ENCODE results near the gene CASKIN2.

Gene CASKIN2

GRCh38 chr17:75504347-75505151 lies 10.8 kb downstream of the CASKIN2 start:
- H3K27me3 ChIP-seq (ENCODE audit: control insufficient read depth, insufficient read depth, low read length): no peaks in the 10 kb centered on the region
- H3K4me3 ChIP-seq (ENCODE audit: low read length): no peak overlapping the region
- H3K27ac ChIP-seq (ENCODE audit: low read length): no peak overlapping the region
- H3K36me3 ChIP-seq (ENCODE audit: control insufficient read depth, insufficient read depth, low read length): peaks cover 23% of the 10 kb centered on the region
- no peak for DNase-seq (ENCODE audit: low read depth, low spot score)
- no peaks in the 10 kb centered on the region; the same call in 1 of the 2 replicates for H3K4me1 ChIP-seq (ENCODE audit: control insufficient read depth, insufficient read depth, low read length)
- no peaks in the 10 kb centered on the region for H3K9me3 ChIP-seq (ENCODE audit: control insufficient read depth, insufficient read depth, low read length)
- no CpG with 5 or more reads among the region's 32 CpGs for WGBS (ENCODE audit: insufficient coverage, insufficient read length)

- Histone ChIP-seq H3K36me3 (ENCODE audit: control insufficient read depth, insufficient read depth, low read length) (peaks cover 23% of the 10 kb centered on the region), H3K4me1 (ENCODE audit: control insufficient read depth, insufficient read depth, low read length) (no peaks in the 10 kb centered on the region; the same call in 1 of the 2 replicates), H3K4me3 (ENCODE audit: low read length) (no peak overlapping the region), H3K27me3 (ENCODE audit: control insufficient read depth, insufficient read depth, low read length) (no peaks in the 10 kb centered on the region), H3K27ac (ENCODE audit: low read length) (no peak overlapping the region), H3K9me3 (ENCODE audit: control insufficient read depth, insufficient read depth, low read length) (no peaks in the 10 kb centered on the region)
- DNase-seq (ENCODE audit: low read depth, low spot score): no peak
- no CpG with 5 or more reads among the region's 13 CpGs for WGBS (ENCODE audit: insufficient coverage, insufficient read length)
Measured at GRCh38 chr17:75503976-75504346, 11.4 kb downstream of the CASKIN2 start.

GRCh38 chr17:75503337-75503950 lies 11.9 kb downstream of the CASKIN2 start:
- Histone ChIP-seq H3K27me3 (ENCODE audit: control insufficient read depth, insufficient read depth, low read length) (no peaks in the 10 kb centered on the region), H3K9me3 (ENCODE audit: control insufficient read depth, insufficient read depth, low read length) (no peaks in the 10 kb centered on the region), H3K36me3 (ENCODE audit: control insufficient read depth, insufficient read depth, low read length) (peaks cover 23% of the 10 kb centered on the region), H3K4me1 (ENCODE audit: control insufficient read depth, insufficient read depth, low read length) (no peaks in the 10 kb centered on the region; the same call in 1 of the 2 replicates), H3K4me3 (ENCODE audit: low read length) (no peak overlapping the region), H3K27ac (ENCODE audit: low read length) (no peak overlapping the region)
- no CpG with 5 or more reads among the region's 23 CpGs for WGBS (ENCODE audit: insufficient coverage, insufficient read length)
- no peak for DNase-seq (ENCODE audit: low read depth, low spot score)

GRCh38 chr17:75502721-75503329 lies 12.5 kb downstream of the CASKIN2 start:
- peaks cover 27% of the 10 kb centered on the region for H3K36me3 ChIP-seq (ENCODE audit: control insufficient read depth, insufficient read depth, low read length)
- H3K4me1 ChIP-seq (ENCODE audit: control insufficient read depth, insufficient read depth, low read length): no peaks in the 10 kb centered on the region; the same call in 1 of the 2 replicates
- H3K27me3 ChIP-seq (ENCODE audit: control insufficient read depth, insufficient read depth, low read length): no peaks in the 10 kb centered on the region
- no peaks in the 10 kb centered on the region for H3K9me3 ChIP-seq (ENCODE audit: control insufficient read depth, insufficient read depth, low read length)
- no peak overlapping the region for H3K27ac ChIP-seq (ENCODE audit: low read length)
- DNase-seq (ENCODE audit: low read depth, low spot score): no peak
- no CpG with 5 or more reads among the region's 25 CpGs for WGBS (ENCODE audit: insufficient coverage, insufficient read length)
- H3K4me3 ChIP-seq (ENCODE audit: low read length): no peak overlapping the region

- no peaks in the 10 kb centered on the region; the same call in 1 of the 2 replicates for H3K4me1 ChIP-seq (ENCODE audit: control insufficient read depth, insufficient read depth, low read length)
- no peaks in the 10 kb centered on the region for H3K9me3 ChIP-seq (ENCODE audit: control insufficient read depth, insufficient read depth, low read length)
- peaks cover 26% of the 10 kb centered on the region for H3K36me3 ChIP-seq (ENCODE audit: control insufficient read depth, insufficient read depth, low read length)
- H3K27me3 ChIP-seq (ENCODE audit: control insufficient read depth, insufficient read depth, low read length): no peaks in the 10 kb centered on the region
- DNase-seq (ENCODE audit: low read depth, low spot score): no peak
- no CpG with 5 or more reads among the region's 40 CpGs for WGBS (ENCODE audit: insufficient coverage, insufficient read length)
- H3K27ac ChIP-seq (ENCODE audit: low read length): no peak overlapping the region
- no peak overlapping the region for H3K4me3 ChIP-seq (ENCODE audit: low read length)
Measured at GRCh38 chr17:75502072-75502720, 13.1 kb downstream of the CASKIN2 start.

- H3K4me1 ChIP-seq (ENCODE audit: control insufficient read depth, insufficient read depth, low read length): no peaks in the 10 kb centered on the region; the same call in 1 of the 2 replicates
- no peak overlapping the region for H3K27ac ChIP-seq (ENCODE audit: low read length)
- peaks cover 19% of the 10 kb centered on the region for H3K36me3 ChIP-seq (ENCODE audit: control insufficient read depth, insufficient read depth, low read length)
- no peak overlapping the region for H3K4me3 ChIP-seq (ENCODE audit: low read length)
- no peaks in the 10 kb centered on the region for H3K9me3 ChIP-seq (ENCODE audit: control insufficient read depth, insufficient read depth, low read length)
- no peak for DNase-seq (ENCODE audit: low read depth, low spot score)
- H3K27me3 ChIP-seq (ENCODE audit: control insufficient read depth, insufficient read depth, low read length): no peaks in the 10 kb centered on the region
- WGBS (ENCODE audit: insufficient coverage, insufficient read length): no CpG with 5 or more reads among the region's 21 CpGs
Measured at GRCh38 chr17:75501378-75502071, 13.8 kb downstream of the CASKIN2 start.

- Histone ChIP-seq H3K4me3 (ENCODE audit: low read length) (no peak overlapping the region), H3K36me3 (ENCODE audit: control insufficient read depth, insufficient read depth, low read length) (peaks cover 13% of the 10 kb centered on the region; the same call in 1 of the 2 replicates), H3K4me1 (ENCODE audit: control insufficient read depth, insufficient read depth, low read length) (no peaks in the 10 kb centered on the region; the same call in 1 of the 2 replicates), H3K27me3 (ENCODE audit: control insufficient read depth, insufficient read depth, low read length) (no peaks in the 10 kb centered on the region), H3K27ac (ENCODE audit: low read length) (no peak overlapping the region), H3K9me3 (ENCODE audit: control insufficient read depth, insufficient read depth, low read length) (no peaks in the 10 kb centered on the region)
- no CpG with 5 or more reads among the region's 17 CpGs for WGBS (ENCODE audit: insufficient coverage, insufficient read length)
- DNase-seq (ENCODE audit: low read depth, low spot score): no peak
Measured at GRCh38 chr17:75500419-75501216, 14.7 kb downstream of the CASKIN2 start.

GRCh38 chr17:75499313-75500022 lies 15.9 kb downstream of the CASKIN2 start:
- no peaks in the 10 kb centered on the region for H3K9me3 ChIP-seq (ENCODE audit: control insufficient read depth, insufficient read depth, low read length)
- H3K4me3 ChIP-seq (ENCODE audit: low read length): no peak overlapping the region
- peaks cover 13% of the 10 kb centered on the region for H3K36me3 ChIP-seq (ENCODE audit: control insufficient read depth, insufficient read depth, low read length)
- H3K27ac ChIP-seq (ENCODE audit: low read length): no peak overlapping the region
- no CpG with 5 or more reads among the region's 16 CpGs for WGBS (ENCODE audit: insufficient coverage, insufficient read length)
- no peak for DNase-seq (ENCODE audit: low read depth, low spot score)
- no peaks in the 10 kb centered on the region; the same call in 1 of the 2 replicates for H3K4me1 ChIP-seq (ENCODE audit: control insufficient read depth, insufficient read depth, low read length)
- no peaks in the 10 kb centered on the region for H3K27me3 ChIP-seq (ENCODE audit: control insufficient read depth, insufficient read depth, low read length)

GRCh38 chr17:75498726-75499213 lies 16.6 kb downstream of the CASKIN2 start:
- no CpG with 5 or more reads among the region's 16 CpGs for WGBS (ENCODE audit: insufficient coverage, insufficient read length)
- H3K27ac ChIP-seq (ENCODE audit: low read length): no peak overlapping the region
- H3K4me3 ChIP-seq (ENCODE audit: low read length): no peak overlapping the region
- no peaks in the 10 kb centered on the region for H3K9me3 ChIP-seq (ENCODE audit: control insufficient read depth, insufficient read depth, low read length)
- no peaks in the 10 kb centered on the region; the same call in 1 of the 2 replicates for H3K4me1 ChIP-seq (ENCODE audit: control insufficient read depth, insufficient read depth, low read length)
- H3K36me3 ChIP-seq (ENCODE audit: control insufficient read depth, insufficient read depth, low read length): peaks cover 17% of the 10 kb centered on the region
- DNase-seq (ENCODE audit: low read depth, low spot score): no peak
- H3K27me3 ChIP-seq (ENCODE audit: control insufficient read depth, insufficient read depth, low read length): no peaks in the 10 kb centered on the region

Measured in iPS DF 6.9 (cell line).